PFSK-1 (cell line): ENCODE data around the gene EPB41L4B.

ENCODE experiments used
- FOXP2 ChIP-seq: optimal IDR thresholded peaks from 2 replicates; pipeline ENCODE3; 2011; ENCODE audit warnings: borderline replicate concordance, control low read depth, inconsistent platforms; ENCODE audit not compliant: insufficient read depth; ENCODE audit errors: extremely low read length, extremely low read depth
- POLR2AphosphoS5 ChIP-seq: IDR thresholded peaks from 2 replicates; pipeline ENCODE4 v1.6.1; 2012; ENCODE audit warnings: low read depth, mild to moderate bottlenecking, control low read depth, low read length, moderate library complexity
- REST ChIP-seq, 2 experiments: IDR thresholded peaks; 2 replicates each; pipeline versions ENCODE4 v1.6.1 to v1.8.0; 2011 to 2012; ENCODE audit warnings: low read depth in 2 of 2, low read length in 2 of 2, control low read depth in 1 of 2, inconsistent platforms in 1 of 2, mild to moderate bottlenecking in 1 of 2, moderate library complexity in 1 of 2; ENCODE audit not compliant: insufficient read depth in 1 of 2
- SIN3A ChIP-seq: IDR thresholded peaks from 2 replicates; pipeline ENCODE4 v1.6.1; 2012; ENCODE audit warnings: mild to moderate bottlenecking, low read length, moderate library complexity, borderline replicate concordance; ENCODE audit not compliant: insufficient read depth
- TAF1 ChIP-seq: IDR thresholded peaks from 2 replicates; pipeline ENCODE4 v1.6.1; 2012; ENCODE audit warnings: low read length, control low read depth, borderline replicate concordance; ENCODE audit not compliant: insufficient read depth

Gene EPB41L4B

DNA sequence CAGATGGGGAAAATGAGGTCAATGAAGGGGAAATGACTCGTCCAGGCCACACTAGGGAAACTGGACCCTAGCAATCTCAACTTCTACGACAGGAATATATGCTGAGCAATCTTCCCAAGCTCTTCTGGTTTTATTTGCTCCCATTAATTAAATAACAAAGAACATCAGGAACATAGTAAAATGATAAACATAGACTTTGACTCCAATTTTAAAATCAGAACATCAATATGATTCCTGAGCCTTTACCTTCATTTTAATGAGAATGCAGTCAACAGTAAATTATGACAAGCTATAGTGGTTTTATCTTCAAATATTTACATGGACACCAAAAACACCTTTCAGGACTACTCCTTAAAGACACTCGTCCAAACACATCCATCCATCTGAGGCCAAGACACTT is 79.7 kb downstream of the EPB41L4B start:
- TF ChIP-seq REST (IDR thresholded peaks at IDR 0.05; ENCODE audit: insufficient read depth in 1 of 2, low read depth in 2 of 2, low read length in 2 of 2) (no peak), TAF1 (no peak), FOXP2 (no peak), SIN3A (no peak), POLR2AphosphoS5 (no peak)

GRCh38 chr9:109239240-109239639 is 81.6 kb downstream of the EPB41L4B start:
- TF ChIP-seq SIN3A (no peak), POLR2AphosphoS5 (no peak), FOXP2 (no peak), TAF1 (no peak), REST (IDR thresholded peaks at IDR 0.05; ENCODE audit: insufficient read depth in 1 of 2, low read depth in 2 of 2, low read length in 2 of 2) (no peak)

GRCh38 chr9:109238655-109239054 is 82.2 kb downstream of the EPB41L4B start:
- no peak for TF ChIP-seq FOXP2
- TF ChIP-seq REST (IDR thresholded peaks at IDR 0.05; ENCODE audit: insufficient read depth in 1 of 2, low read depth in 2 of 2, low read length in 2 of 2) = no peak
- TF ChIP-seq POLR2AphosphoS5 = no peak
- TF ChIP-seq SIN3A = no peak
- TF ChIP-seq TAF1 = no peak

DNA sequence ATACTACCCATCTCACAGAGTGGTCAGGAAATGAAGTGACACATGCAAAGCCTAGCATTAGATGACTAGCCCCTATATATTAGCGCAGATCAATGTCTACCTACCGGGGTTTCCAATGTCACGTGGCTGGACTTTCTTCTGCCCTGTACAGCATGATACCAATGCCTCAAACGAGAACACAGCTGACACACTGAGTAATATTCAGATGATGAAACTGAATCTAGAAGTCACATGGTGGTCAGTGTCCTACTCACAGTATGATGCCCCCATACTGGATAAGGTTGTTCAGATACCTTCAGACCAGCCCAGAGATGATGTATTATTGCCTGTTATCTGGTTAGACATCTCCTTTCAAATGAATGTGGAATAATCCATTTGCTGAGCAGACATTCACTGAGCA is 82.7 kb downstream of the EPB41L4B start:
- TF ChIP-seq SIN3A (no peak), POLR2AphosphoS5 (no peak), FOXP2 (no peak), REST (IDR thresholded peaks at IDR 0.05; ENCODE audit: insufficient read depth in 1 of 2, low read depth in 2 of 2, low read length in 2 of 2) (no peak), TAF1 (no peak)

- no peak for TF ChIP-seq POLR2AphosphoS5
- no peak for TF ChIP-seq FOXP2
- TF ChIP-seq SIN3A = no peak
- no peak for TF ChIP-seq REST (IDR thresholded peaks at IDR 0.05; ENCODE audit: insufficient read depth in 1 of 2, low read depth in 2 of 2, low read length in 2 of 2)
- no peak for TF ChIP-seq TAF1
Measured at GRCh38 chr9:109232449-109233237, 88.2 kb downstream of the EPB41L4B start.
